ENCODE results near the gene CLEC1A. TPM values are rescaled to one million over a fixed set of nuclear protein-coding genes. Genes with fewer than 3 reads are reported as not detected.
A peak's percentile ranks its signal among the peaks of the same experiment; 100 is the strongest.

CLEC1A gene
- total RNA-seq, 2 experiments from 2014 or later: not detected

- BruUV-seq (replicated peaks): no TSS peak
- Histone ChIP-seq H2AFZ (ENCODE audit: low read length) (no peak overlapping the region), H4K20me1 (ENCODE audit: insufficient read depth, low read length) (no peaks in the 10 kb centered on the region), H3K4me2 (ENCODE audit: low read length) (no peak overlapping the region), H3K4me1 (ENCODE audit: insufficient read depth, low read length, poor library complexity, severe bottlenecking) (no peaks in the 10 kb centered on the region), H3K9me3 (ENCODE audit: low read length) (no peaks in the 10 kb centered on the region), H3K9me2 (ENCODE audit: insufficient read depth, low read length) (no peaks in the 10 kb centered on the region), H3K4me3 (ENCODE audit: low read depth, low read length, poor library complexity, severe bottlenecking) (no peak overlapping the region), H3K36me3 (ENCODE audit: insufficient read depth, low read length) (no peaks in the 10 kb centered on the region), H3K79me2 (ENCODE audit: insufficient read depth, low read depth, low read length) (no peaks in the 10 kb centered on the region), H3K27ac (ENCODE audit: low read depth, low read length, poor library complexity, severe bottlenecking) (no peak overlapping the region)
- CTCF ChIA-PET (ENCODE audit: unreplicated experiment): no interaction called here
- intact Hi-C loops (cut with micrococcal nuclease; ENCODE audit: unreplicated experiment): loop anchor here (5.0 to 10.0 kb wide), 5 partner anchors 126 to 391 kb away; no protein-coding TSS in a partner anchor
- POLR2A ChIA-PET: interaction anchor here (0.6 to 1.4 kb wide), 9 partner anchors 9 to 537 kb away, joined by 3 to 4 read pairs (median 3); partner anchors contain the start of genes CLEC12B and CLEC7A
- TF ChIP-seq, protein P1, sequence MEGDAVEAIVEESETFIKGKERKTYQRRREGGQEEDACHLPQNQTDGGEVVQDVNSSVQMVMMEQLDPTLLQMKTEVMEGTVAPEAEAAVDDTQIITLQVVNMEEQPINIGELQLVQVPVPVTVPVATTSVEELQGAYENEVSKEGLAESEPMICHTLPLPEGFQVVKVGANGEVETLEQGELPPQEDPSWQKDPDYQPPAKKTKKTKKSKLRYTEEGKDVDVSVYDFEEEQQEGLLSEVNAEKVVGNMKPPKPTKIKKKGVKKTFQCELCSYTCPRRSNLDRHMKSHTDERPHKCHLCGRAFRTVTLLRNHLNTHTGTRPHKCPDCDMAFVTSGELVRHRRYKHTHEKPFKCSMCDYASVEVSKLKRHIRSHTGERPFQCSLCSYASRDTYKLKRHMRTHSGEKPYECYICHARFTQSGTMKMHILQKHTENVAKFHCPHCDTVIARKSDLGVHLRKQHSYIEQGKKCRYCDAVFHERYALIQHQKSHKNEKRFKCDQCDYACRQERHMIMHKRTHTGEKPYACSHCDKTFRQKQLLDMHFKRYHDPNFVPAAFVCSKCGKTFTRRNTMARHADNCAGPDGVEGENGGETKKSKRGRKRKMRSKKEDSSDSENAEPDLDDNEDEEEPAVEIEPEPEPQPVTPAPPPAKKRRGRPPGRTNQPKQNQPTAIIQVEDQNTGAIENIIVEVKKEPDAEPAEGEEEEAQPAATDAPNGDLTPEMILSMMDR (conservative IDR thresholded peaks at IDR 0.05; ENCODE audit: low read length): no peak
- no peak for TF ChIP-seq EZH2phosphoT487 (IDR thresholded peaks at IDR 0.05; ENCODE audit: borderline replicate concordance, low read depth, low read length)
- DNase-seq (ENCODE audit: low spot score): no peak
Observed at GRCh38 chr12:10142976-10143589, 44.3 kb upstream of the CLEC1A start.

- DNase-seq (ENCODE audit: low spot score): peak; percentile 67
- no peaks in the 10 kb centered on the region for H3K79me2 ChIP-seq (ENCODE audit: insufficient read depth, low read depth, low read length)
Observed at GRCh38 chr12:10140001-10140400, 41.2 kb upstream of the CLEC1A start.

More at GRCh38 chr12:10140001-10140400, 41.2 kb upstream of the CLEC1A start:
- Histone ChIP-seq H3K4me3 (ENCODE audit: low read depth, low read length, poor library complexity, severe bottlenecking) (no peak overlapping the region), H4K20me1 (ENCODE audit: insufficient read depth, low read length) (no peaks in the 10 kb centered on the region), H3K4me1 (ENCODE audit: insufficient read depth, low read length, poor library complexity, severe bottlenecking) (no peaks in the 10 kb centered on the region), H3K4me2 (ENCODE audit: low read length) (no peak overlapping the region), H3K9me3 (ENCODE audit: low read length) (no peaks in the 10 kb centered on the region), H3K36me3 (ENCODE audit: insufficient read depth, low read length) (no peaks in the 10 kb centered on the region), H3K27ac (ENCODE audit: low read depth, low read length, poor library complexity, severe bottlenecking) (no peak overlapping the region), H3K9me2 (ENCODE audit: insufficient read depth, low read length) (no peaks in the 10 kb centered on the region), H2AFZ (ENCODE audit: low read length) (no peak overlapping the region)
- CTCF ChIA-PET (ENCODE audit: unreplicated experiment): interaction anchor here (1.2 kb wide), 1 partner anchor 130 kb away, joined by 3 read pairs; the partner anchor contains the start of gene CLEC12B
- intact Hi-C loops (cut with micrococcal nuclease; ENCODE audit: unreplicated experiment): loop anchor here (1.0 to 10.0 kb wide), 7 partner anchors 106 to 388 kb away; no protein-coding TSS in a partner anchor
- no peak for TF ChIP-seq EZH2phosphoT487 (IDR thresholded peaks at IDR 0.05; ENCODE audit: borderline replicate concordance, low read depth, low read length)
- TF ChIP-seq, protein P1 (conservative IDR thresholded peaks at IDR 0.05; ENCODE audit: low read length): peak; percentile 85
- no TSS peak for BruUV-seq (replicated peaks)
- POLR2A ChIA-PET: interaction anchor here (0.6 to 1.6 kb wide), 4 partner anchors 10 to 326 kb away, joined by 3 to 4 read pairs (median 4); partner anchors contain the start of gene CLEC7A
